BLaER1 (cell line): ENCODE measurements around the gene CELF5.

Source experiments
- H3K27ac ChIP-seq: shearing (Covaris generic); formaldehyde crosslinking; 2 replicates; pipeline ENCODE4 v1.8.1; 2022
- H3K27me3 ChIP-seq: shearing (Covaris generic); formaldehyde crosslinking; 2 replicates; pipeline ENCODE4 v1.8.1; 2022
- H3K36me3 ChIP-seq: shearing (Covaris generic); formaldehyde crosslinking; 2 replicates; pipeline ENCODE4 v1.8.1; 2022
- H3K4me1 ChIP-seq: shearing (Covaris generic); formaldehyde crosslinking; 2 replicates; pipeline ENCODE4 v1.8.1; 2022
- H3K4me2 ChIP-seq: shearing (Covaris generic); formaldehyde crosslinking; 2 replicates; pipeline ENCODE4 v1.8.1; 2022
- H3K4me3 ChIP-seq: shearing (Covaris generic); formaldehyde crosslinking; 2 replicates; pipeline ENCODE4 v1.8.1; 2022
- H3K9ac ChIP-seq: shearing (Covaris generic); formaldehyde crosslinking; 2 replicates; pipeline ENCODE4 v1.8.1; 2022
- H3K9me3 ChIP-seq: shearing (Covaris generic); formaldehyde crosslinking; 2 replicates; pipeline ENCODE4 v1.8.1; 2022
- H4K20me1 ChIP-seq: shearing (Covaris generic); formaldehyde crosslinking; 2 replicates; pipeline ENCODE4 v1.8.1; 2022
- Cebpa-rat ChIP-seq: shearing (Covaris generic); IDR thresholded peaks from 2 replicates; pipeline ENCODE4 v1.8.1; 2022

The CELF5 gene

DNA sequence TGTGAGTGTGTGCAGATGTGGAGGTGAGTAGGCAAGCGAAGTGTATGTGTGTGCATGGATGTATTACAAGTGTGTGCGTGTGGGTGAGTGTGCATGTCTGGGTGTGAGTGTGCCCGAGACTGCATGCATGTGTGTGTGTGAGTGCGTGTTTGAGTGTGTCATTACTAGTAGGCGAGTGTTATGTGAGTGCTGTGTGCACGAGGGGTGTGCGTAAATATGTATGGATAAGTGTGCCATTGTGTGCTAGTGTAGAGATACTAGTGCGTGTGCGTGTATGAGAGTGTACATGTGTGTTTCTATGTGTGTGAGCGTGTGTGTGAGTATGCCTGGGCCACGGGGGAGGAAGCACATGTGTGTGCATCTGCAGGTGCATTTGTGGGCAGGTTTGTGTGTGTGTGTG is 53.8 kb downstream of the CELF5 start:
- Histone ChIP-seq H3K36me3 (no peaks in the 10 kb centered on the region), H3K9me3 (peaks cover 4% of the 10 kb centered on the region), H3K27me3 (no peaks in the 10 kb centered on the region), H3K4me3 (no peak overlapping the region), H3K4me2 (no peak overlapping the region), H3K9ac (no peak overlapping the region), H3K4me1 (peaks cover 24% of the 10 kb centered on the region), H3K27ac (no peak overlapping the region), H4K20me1 (no peaks in the 10 kb centered on the region; the same call in 1 of the 2 replicates)
- no peak for TF ChIP-seq Cebpa-rat

DNA sequence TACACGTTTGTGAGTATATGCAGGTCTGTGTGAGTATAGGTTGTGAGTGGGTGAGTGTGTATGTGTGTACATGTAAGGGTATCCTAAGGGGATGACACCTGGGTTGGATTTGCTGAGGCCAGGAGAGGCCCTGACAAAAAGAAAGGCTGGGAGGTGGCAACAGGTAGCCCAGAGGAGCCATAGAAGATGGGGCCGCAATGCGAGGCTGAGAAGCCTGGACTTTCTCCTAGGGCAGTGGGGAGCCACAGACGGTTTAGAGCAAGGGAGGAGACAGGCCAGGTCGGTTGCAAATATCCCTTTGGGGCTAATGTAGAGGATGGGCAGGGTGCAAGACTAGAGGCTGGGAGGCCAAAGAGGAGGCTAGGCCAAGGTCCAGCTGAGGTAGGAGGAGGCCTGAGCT is 54.3 kb downstream of the CELF5 start:
- Histone ChIP-seq H4K20me1 (no peaks in the 10 kb centered on the region), H3K4me3 (no peak overlapping the region), H3K4me2 (no peak overlapping the region), H3K4me1 (peaks cover 19% of the 10 kb centered on the region), H3K9ac (no peak overlapping the region), H3K36me3 (no peaks in the 10 kb centered on the region), H3K27ac (no peak overlapping the region), H3K27me3 (no peaks in the 10 kb centered on the region), H3K9me3 (no peaks in the 10 kb centered on the region)
- TF ChIP-seq Cebpa-rat, result no peak

DNA sequence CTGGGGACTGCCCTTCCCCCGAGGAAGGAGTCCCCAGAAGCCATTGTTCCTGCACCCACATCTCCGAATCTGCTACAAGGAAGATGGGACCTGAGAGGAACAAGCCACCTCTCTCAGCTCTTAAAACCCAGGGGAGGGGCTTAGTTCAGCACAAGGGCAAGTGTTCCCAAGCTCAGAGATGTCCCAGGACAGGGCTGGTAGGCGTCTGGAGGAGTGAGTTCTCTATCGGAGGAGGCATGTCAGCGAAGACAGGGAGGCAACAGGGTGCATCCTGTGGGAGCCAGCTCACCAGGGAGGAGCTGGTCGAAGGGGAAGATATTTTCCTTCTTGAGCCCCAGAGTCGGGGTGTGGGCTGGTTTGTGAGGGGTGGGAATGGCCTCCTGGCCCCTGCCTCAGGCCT is 54.8 kb downstream of the CELF5 start:
- Histone ChIP-seq H3K9ac (no peak overlapping the region), H3K4me1 (peaks cover 14% of the 10 kb centered on the region), H3K4me2 (no peak overlapping the region), H3K36me3 (no peaks in the 10 kb centered on the region), H4K20me1 (no peaks in the 10 kb centered on the region), H3K27ac (no peak overlapping the region), H3K4me3 (no peak overlapping the region), H3K27me3 (no peaks in the 10 kb centered on the region), H3K9me3 (no peaks in the 10 kb centered on the region)
- TF ChIP-seq Cebpa-rat, result no peak

DNA sequence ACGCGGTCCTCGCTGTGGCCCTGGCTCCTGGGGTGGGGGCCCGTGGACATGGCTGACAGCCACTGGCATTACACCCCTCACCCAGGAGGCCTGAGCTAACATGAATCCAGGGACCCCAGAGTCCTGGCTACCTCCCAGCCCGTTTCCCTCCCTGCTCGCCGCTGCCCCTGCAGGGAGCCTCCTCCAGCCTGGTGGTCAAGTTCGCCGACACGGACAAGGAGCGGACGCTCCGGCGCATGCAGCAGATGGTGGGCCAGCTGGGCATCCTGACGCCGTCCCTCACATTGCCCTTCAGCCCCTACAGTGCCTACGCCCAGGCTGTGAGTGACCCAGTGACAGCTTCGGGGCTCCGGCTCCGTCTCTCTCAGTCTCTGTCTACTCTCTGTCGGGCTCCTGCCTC is 56.6 kb downstream of the CELF5 start:
- Histone ChIP-seq H4K20me1 (no peaks in the 10 kb centered on the region), H3K4me1 (no peaks in the 10 kb centered on the region), H3K9me3 (0 out of 2 replicates have a peak, but pooled peaks cover 3% of the 10 kb centered on the region), H3K9ac (no peak overlapping the region), H3K4me2 (no peak overlapping the region), H3K4me3 (no peak overlapping the region), H3K36me3 (no peaks in the 10 kb centered on the region), H3K27me3 (no peaks in the 10 kb centered on the region), H3K27ac (no peak overlapping the region)
- no peak for TF ChIP-seq Cebpa-rat

DNA sequence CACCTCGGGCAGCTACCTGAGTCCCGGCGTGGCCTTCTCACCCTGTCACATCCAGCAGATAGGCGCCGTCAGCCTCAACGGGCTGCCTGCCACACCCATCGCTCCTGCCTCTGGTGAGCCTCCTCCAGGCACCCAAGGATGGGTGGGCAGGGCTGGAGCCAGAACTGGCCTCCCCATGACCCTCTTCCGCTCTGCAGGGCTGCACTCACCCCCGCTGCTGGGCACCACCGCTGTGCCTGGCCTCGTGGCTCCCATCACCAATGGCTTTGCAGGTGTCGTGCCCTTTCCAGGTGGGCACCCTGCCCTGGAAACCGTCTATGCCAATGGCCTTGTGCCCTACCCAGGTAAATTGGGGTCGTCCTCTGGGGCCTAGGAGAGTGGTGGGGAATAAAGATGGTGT is 57.7 kb downstream of the CELF5 start:
- H3K9ac ChIP-seq, result no peak overlapping the region
- no peak overlapping the region for H3K27ac ChIP-seq
- no peaks in the 10 kb centered on the region for H3K27me3 ChIP-seq
- no peaks in the 10 kb centered on the region for H4K20me1 ChIP-seq
- TF ChIP-seq Cebpa-rat, result no peak
- H3K4me1 ChIP-seq, result no peaks in the 10 kb centered on the region
- H3K9me3 ChIP-seq, result 0 out of 2 replicates have a peak, but pooled peaks cover 6% of the 10 kb centered on the region
- H3K36me3 ChIP-seq, result no peaks in the 10 kb centered on the region
- H3K4me3 ChIP-seq, result no peak overlapping the region
- no peak overlapping the region for H3K4me2 ChIP-seq

DNA sequence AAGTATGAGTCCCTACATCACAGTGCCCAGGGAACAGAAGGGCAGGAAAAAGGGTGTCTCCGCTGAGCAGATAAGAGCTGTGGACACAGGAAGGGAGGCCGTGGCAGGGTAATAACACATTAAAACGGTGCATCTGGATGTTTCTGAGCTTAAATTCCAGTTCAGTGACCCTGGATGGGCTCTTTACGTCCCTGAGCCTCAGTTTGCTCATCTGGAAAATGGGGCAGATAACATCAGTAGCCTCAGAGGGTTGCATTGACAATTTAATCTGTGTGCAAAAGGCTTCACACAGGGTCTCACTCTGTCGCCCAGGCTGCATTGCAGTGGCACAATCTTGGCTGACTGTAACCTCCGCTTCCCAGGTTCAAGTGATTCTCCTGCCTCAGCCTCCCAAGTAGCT is 58.1 kb downstream of the CELF5 start:
- no peak for TF ChIP-seq Cebpa-rat
- no peaks in the 10 kb centered on the region for H4K20me1 ChIP-seq
- 0 out of 2 replicates have a peak, but pooled peaks cover 6% of the 10 kb centered on the region for H3K9me3 ChIP-seq
- H3K4me3 ChIP-seq, result no peak overlapping the region
- no peak overlapping the region for H3K9ac ChIP-seq
- no peaks in the 10 kb centered on the region for H3K27me3 ChIP-seq
- no peaks in the 10 kb centered on the region for H3K4me1 ChIP-seq
- H3K27ac ChIP-seq, result no peak overlapping the region
- H3K4me2 ChIP-seq, result no peak overlapping the region
- no peaks in the 10 kb centered on the region for H3K36me3 ChIP-seq

DNA sequence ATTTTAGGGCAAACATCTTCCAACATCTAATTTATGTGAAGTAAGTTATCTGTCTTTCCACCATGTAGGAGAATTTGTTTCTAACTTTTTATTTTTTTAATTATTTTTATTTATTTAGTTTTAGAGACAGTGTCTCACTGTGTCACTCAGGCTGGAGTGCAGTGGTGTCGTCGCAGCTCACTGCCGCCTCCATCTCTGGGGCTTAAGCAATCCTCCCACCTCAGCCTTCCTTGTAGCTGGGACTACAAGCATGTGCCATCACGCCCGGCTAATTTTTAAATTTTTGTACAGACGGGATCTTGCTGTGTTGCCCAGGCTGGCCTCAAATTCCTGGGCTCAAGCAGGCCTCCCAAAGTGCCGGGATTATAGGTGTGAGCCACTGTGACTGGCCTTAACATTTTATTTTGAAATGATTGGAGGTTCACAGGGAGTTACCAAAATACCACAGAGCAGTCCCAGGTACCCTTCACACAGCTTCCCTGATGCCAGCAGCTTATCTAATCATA is 58.8 kb downstream of the CELF5 start:
- H4K20me1 ChIP-seq, result no peaks in the 10 kb centered on the region
- H3K9me3 ChIP-seq, result 0 out of 2 replicates have a peak, but pooled peaks cover 6% of the 10 kb centered on the region
- no peaks in the 10 kb centered on the region for H3K36me3 ChIP-seq
- 0 out of 2 replicates have a peak, but pooled peaks cover 3% of the 10 kb centered on the region for H3K27me3 ChIP-seq
- no peak overlapping the region for H3K4me3 ChIP-seq
- TF ChIP-seq Cebpa-rat, result no peak
- H3K27ac ChIP-seq, result no peak overlapping the region
- no peak overlapping the region for H3K9ac ChIP-seq
- H3K4me1 ChIP-seq, result no peaks in the 10 kb centered on the region
- no peak overlapping the region for H3K4me2 ChIP-seq

DNA sequence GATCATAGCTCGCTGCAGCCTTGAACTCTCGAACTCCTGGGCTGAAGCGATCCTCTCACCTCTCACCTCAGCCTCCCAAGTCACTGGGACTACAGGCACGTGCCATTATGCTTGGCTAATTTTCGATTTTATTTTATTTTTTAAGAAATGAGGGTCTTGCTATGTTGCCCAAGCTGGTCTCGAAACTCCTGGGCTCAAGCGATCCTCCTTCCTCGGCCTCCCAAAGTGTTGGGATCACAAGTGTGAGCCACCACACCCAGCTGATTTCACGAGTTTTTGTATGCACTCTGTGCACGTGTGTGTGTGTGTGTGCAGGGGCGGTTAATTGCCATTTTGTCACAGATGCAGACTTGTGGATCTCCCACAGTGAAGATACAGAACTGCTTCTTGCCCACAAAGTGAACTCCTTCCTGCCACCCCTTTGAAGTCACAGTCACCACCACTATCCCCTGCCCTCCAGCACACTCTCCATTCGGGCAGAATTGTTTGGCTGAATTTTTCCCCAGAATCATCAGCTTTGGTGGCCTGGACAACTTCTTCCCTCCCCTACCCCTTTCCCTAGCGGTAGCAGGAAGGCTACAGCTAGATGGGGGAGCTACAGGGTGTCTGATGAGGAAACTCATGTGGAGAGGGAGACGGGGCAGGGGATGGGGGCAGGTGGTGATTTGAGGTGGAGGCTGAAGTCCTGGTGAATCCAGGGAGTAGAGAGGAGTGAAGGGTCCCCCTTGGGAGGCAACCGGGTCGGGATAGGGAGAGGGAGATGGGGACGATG is 59.6 kb downstream of the CELF5 start:
- no peak overlapping the region for H3K4me3 ChIP-seq
- H4K20me1 ChIP-seq, result no peaks in the 10 kb centered on the region
- H3K36me3 ChIP-seq, result no peaks in the 10 kb centered on the region
- H3K9ac ChIP-seq, result no peak overlapping the region
- H3K4me2 ChIP-seq, result no peak overlapping the region
- TF ChIP-seq Cebpa-rat, result no peak
- peaks cover 4% of the 10 kb centered on the region; the same call in 1 of the 2 replicates for H3K27me3 ChIP-seq
- H3K9me3 ChIP-seq, result 0 out of 2 replicates have a peak, but pooled peaks cover 6% of the 10 kb centered on the region
- no peak overlapping the region for H3K27ac ChIP-seq
- H3K4me1 ChIP-seq, result no peaks in the 10 kb centered on the region

DNA sequence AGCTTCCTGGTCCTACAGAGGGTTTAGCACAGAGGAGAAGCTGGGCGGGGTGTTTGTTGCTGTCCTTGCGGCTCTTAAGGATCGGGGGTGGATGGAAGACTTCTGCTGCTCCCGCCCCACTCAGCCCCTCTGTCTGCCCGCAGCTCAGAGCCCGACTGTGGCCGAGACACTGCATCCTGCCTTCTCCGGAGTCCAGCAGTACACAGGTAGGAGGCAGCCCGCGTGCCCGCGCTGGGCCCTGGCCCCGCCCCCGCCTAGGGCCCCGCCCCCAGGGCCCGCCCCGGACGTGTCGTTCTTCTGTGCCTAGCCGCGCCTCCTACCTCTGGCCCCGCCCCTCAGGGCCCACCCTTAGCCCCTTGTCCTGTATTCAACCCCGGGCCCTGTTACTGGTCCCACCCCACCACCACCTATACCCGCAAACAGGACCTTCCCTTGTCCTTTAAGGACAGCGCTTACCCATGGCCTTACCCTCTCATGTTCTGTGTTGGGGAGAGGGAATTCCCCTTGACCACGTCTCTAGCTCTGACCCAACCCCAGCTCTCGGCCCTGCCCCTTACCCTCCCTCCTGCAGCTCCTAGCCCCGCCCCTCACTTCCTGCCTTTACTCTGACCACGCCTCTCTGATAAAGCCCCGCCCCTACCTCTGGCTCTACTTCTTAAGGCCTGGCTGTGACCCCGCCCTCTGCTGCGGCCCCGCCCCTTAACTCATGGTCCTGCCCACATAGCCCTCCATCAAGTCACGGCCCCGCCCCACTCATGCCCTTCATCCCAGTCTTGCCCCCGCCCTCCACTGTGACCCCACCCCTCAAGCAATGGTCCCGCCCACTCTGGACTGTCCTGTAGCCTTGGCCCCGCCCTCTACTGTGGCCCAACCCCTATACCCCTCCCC is 60.5 kb downstream of the CELF5 start:
- H3K36me3 ChIP-seq, result no peaks in the 10 kb centered on the region
- H3K27me3 ChIP-seq, result peaks cover 10% of the 10 kb centered on the region
- no peak overlapping the region for H3K27ac ChIP-seq
- no peak for TF ChIP-seq Cebpa-rat
- no peak overlapping the region for H3K4me3 ChIP-seq
- H4K20me1 ChIP-seq, result no peaks in the 10 kb centered on the region
- no peak overlapping the region for H3K9ac ChIP-seq
- peaks cover 5% of the 10 kb centered on the region for H3K4me1 ChIP-seq
- H3K9me3 ChIP-seq, result 0 out of 2 replicates have a peak, but pooled peaks cover 6% of the 10 kb centered on the region
- H3K4me2 ChIP-seq, result no peak overlapping the region
